Measurements from ENCODE around the gene DCBLD1.
"Not testable (repeated sequence)": the region's sequence is repeated elsewhere in the genome, so short reads cannot be mapped to it uniquely, and the experiment has no call there.

DCBLD1 gene

GRCh38 chr6:117482240-117483003 lies at the start of gene DCBLD1:
Gene DCBLD1 (plus strand): TSS chr6:117482674. CDS start chr6:117482782, 108 bp downstream.
- TF ChIP-seq, protein P1, sequence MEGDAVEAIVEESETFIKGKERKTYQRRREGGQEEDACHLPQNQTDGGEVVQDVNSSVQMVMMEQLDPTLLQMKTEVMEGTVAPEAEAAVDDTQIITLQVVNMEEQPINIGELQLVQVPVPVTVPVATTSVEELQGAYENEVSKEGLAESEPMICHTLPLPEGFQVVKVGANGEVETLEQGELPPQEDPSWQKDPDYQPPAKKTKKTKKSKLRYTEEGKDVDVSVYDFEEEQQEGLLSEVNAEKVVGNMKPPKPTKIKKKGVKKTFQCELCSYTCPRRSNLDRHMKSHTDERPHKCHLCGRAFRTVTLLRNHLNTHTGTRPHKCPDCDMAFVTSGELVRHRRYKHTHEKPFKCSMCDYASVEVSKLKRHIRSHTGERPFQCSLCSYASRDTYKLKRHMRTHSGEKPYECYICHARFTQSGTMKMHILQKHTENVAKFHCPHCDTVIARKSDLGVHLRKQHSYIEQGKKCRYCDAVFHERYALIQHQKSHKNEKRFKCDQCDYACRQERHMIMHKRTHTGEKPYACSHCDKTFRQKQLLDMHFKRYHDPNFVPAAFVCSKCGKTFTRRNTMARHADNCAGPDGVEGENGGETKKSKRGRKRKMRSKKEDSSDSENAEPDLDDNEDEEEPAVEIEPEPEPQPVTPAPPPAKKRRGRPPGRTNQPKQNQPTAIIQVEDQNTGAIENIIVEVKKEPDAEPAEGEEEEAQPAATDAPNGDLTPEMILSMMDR (IDR thresholded peaks at IDR 0.05; ENCODE audit: low read depth, low read length) = peak; percentile 3

GRCh38 chr6:117440706-117441525 lies 41.6 kb upstream of the DCBLD1 start:
- TF ChIP-seq, protein P1 (IDR thresholded peaks at IDR 0.05; ENCODE audit: low read depth, low read length) = no peak
- in situ Hi-C loops (cut with HindIII; ENCODE audit: low sequenced_read_pairs) = no loop called here
- peak; percentile 87 for DNase-seq (ENCODE audit: low read depth, low spot score)
- H3K4me3 ChIP-seq (ENCODE audit: low read depth, low read length) = no peak overlapping the region

More at GRCh38 chr6:117482240-117483003, at the start of gene DCBLD1:
- H3K4me3 ChIP-seq (ENCODE audit: low read depth, low read length) = peak within 1 kb of the TSS; percentile 70
- in situ Hi-C loops (cut with HindIII; ENCODE audit: low sequenced_read_pairs) = no loop called here
- DNase-seq (ENCODE audit: low read depth, low spot score) = peak; percentile 76

DNA sequence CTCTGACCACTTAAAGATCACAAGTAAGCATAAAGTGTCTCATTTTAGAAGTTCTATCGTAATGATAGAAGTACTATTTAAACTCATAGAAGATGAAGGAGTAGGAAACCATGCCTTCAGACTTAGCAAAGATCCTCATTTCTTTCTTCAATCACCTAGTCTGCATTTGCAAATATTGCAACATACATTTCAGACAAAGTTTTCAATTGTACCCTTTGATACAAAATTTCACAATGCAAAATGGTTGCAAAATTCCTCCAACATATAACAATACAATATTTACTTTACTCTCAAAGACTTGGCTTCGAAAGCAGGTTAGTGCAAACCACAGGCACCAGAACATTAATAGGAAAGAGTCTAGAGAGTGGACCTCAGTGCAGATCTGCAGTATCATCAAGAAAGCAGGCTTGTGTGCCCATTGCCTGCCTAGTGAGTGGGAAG lies 40.6 kb upstream of the DCBLD1 start:
- H3K4me3 ChIP-seq (ENCODE audit: low read depth, low read length) = no peak overlapping the region
- DNase-seq (ENCODE audit: low read depth, low spot score) = peak; percentile 67
- in situ Hi-C loops (cut with HindIII; ENCODE audit: low sequenced_read_pairs) = no loop called here
- TF ChIP-seq, protein P1 (IDR thresholded peaks at IDR 0.05; ENCODE audit: low read depth, low read length) = no peak

- DNase-seq (ENCODE audit: low read depth, low spot score); in situ Hi-C loops (cut with HindIII; ENCODE audit: low sequenced_read_pairs); H3K4me3 ChIP-seq (ENCODE audit: low read depth, low read length): not testable (repeated sequence)
Measured at GRCh38 chr6:117442313-117442712, 40.2 kb upstream of the DCBLD1 start.

GRCh38 chr6:117444600-117444999 lies 37.9 kb upstream of the DCBLD1 start:
- H3K4me3 ChIP-seq (ENCODE audit: low read depth, low read length) = no peak overlapping the region
- no peak for DNase-seq (ENCODE audit: low read depth, low spot score)
- TF ChIP-seq, protein P1 (IDR thresholded peaks at IDR 0.05; ENCODE audit: low read depth, low read length) = no peak
- in situ Hi-C loops (cut with HindIII; ENCODE audit: low sequenced_read_pairs) = no loop called here

- DNase-seq (ENCODE audit: low read depth, low spot score) = no peak
- no peak overlapping the region for H3K4me3 ChIP-seq (ENCODE audit: low read depth, low read length)
- TF ChIP-seq, protein P1 (IDR thresholded peaks at IDR 0.05; ENCODE audit: low read depth, low read length) = no peak
- in situ Hi-C loops (cut with HindIII; ENCODE audit: low sequenced_read_pairs) = no loop called here
Measured at GRCh38 chr6:117446861-117447260, 35.6 kb upstream of the DCBLD1 start.

- TF ChIP-seq, protein P1 (IDR thresholded peaks at IDR 0.05; ENCODE audit: low read depth, low read length) = no peak
- no peak overlapping the region for H3K4me3 ChIP-seq (ENCODE audit: low read depth, low read length)
- peak; percentile 17 for DNase-seq (ENCODE audit: low read depth, low spot score)
- in situ Hi-C loops (cut with HindIII; ENCODE audit: low sequenced_read_pairs) = no loop called here
Measured at GRCh38 chr6:117448011-117448410, 34.5 kb upstream of the DCBLD1 start.
